Measurements from ENCODE around the gene WASF3.

Gene WASF3

GRCh38 chr13:26651234-26651633, 93.8 kb downstream of the WASF3 start:
- DNase-seq, result no peak

- no peak for DNase-seq
Observed at GRCh38 chr13:26653310-26653709, 95.8 kb downstream of the WASF3 start.

- DNase-seq, result no peak
Observed at GRCh38 chr13:26653842-26654241, 96.4 kb downstream of the WASF3 start.

- no peak for DNase-seq
Observed at GRCh38 chr13:26656919-26657318, 99.4 kb downstream of the WASF3 start.

- DNase-seq, result no peak
Observed at GRCh38 chr13:26658448-26659385, 101.2 kb downstream of the WASF3 start.

- DNase-seq, result no peak
Observed at GRCh38 chr13:26660185-26660584, 102.7 kb downstream of the WASF3 start.

- DNase-seq, result no peak
Observed at GRCh38 chr13:26660766-26661165, 103.3 kb downstream of the WASF3 start.

- DNase-seq, result no peak
Observed at GRCh38 chr13:26663791-26664190, 106.3 kb downstream of the WASF3 start.

GRCh38 chr13:26664286-26664685, 106.8 kb downstream of the WASF3 start:
- DNase-seq, result no peak

- no peak for DNase-seq
Observed at GRCh38 chr13:26664876-26665275, 107.4 kb downstream of the WASF3 start.

- no peak for DNase-seq
Observed at GRCh38 chr13:26668357-26669146, 111.1 kb downstream of the WASF3 start.

- DNase-seq, result no peak
Observed at GRCh38 chr13:26673890-26674289, 116.4 kb downstream of the WASF3 start.

- DNase-seq, result no peak
Observed at GRCh38 chr13:26677156-26677555, 119.7 kb downstream of the WASF3 start.

- no peak for DNase-seq
Observed at GRCh38 chr13:26678330-26678729, 120.8 kb downstream of the WASF3 start.

- DNase-seq, result no peak
Observed at GRCh38 chr13:26678796-26679195, 121.3 kb downstream of the WASF3 start.

GRCh38 chr13:26679411-26680122, 122.1 kb downstream of the WASF3 start:
- no peak for DNase-seq

- DNase-seq, result no peak
Observed at GRCh38 chr13:26680123-26680450, 122.6 kb downstream of the WASF3 start.

GRCh38 chr13:26680572-26680971, 123.1 kb downstream of the WASF3 start:
- DNase-seq, result no peak

GRCh38 chr13:26681036-26681435, 123.6 kb downstream of the WASF3 start:
- DNase-seq, result no peak

GRCh38 chr13:26682606-26683005, 125.1 kb downstream of the WASF3 start:
- no peak for DNase-seq

GRCh38 chr13:26685606-26686005, 128.1 kb downstream of the WASF3 start:
- no peak for DNase-seq

GRCh38 chr13:26686285-26686684, 128.8 kb downstream of the WASF3 start:
- no peak for DNase-seq

- DNase-seq, result no peak
Observed at GRCh38 chr13:26688286-26688685, 130.8 kb downstream of the WASF3 start.
